ENCODE data around the gene HLF. TPM values are rescaled to one million over a fixed set of nuclear protein-coding genes. Genes with fewer than 3 reads are reported as not detected.

The HLF gene
- total RNA-seq, 1 donor from 2014 or later = 33.7 TPM

DNA sequence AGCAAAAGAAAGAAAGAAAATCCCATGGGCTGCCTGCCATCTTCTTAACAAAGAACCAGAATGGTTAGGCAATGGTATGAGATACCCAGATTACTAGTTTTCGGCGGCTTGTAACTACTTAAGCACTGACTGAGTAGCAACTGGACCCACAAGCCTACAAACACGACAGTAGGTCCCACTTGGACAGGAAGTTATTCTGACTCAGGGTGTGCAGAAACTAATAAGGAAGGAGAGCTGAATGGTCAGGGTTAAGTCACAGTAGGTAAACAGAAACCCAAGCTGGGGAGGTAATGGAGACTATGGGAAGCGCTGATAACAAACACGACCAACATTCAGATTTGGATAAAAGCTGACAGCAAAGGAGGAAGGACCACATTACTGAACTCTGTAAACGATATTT is 10.4 kb upstream of the HLF start:
- no peak for DNase-seq (ENCODE audit: low spot score)

DNA sequence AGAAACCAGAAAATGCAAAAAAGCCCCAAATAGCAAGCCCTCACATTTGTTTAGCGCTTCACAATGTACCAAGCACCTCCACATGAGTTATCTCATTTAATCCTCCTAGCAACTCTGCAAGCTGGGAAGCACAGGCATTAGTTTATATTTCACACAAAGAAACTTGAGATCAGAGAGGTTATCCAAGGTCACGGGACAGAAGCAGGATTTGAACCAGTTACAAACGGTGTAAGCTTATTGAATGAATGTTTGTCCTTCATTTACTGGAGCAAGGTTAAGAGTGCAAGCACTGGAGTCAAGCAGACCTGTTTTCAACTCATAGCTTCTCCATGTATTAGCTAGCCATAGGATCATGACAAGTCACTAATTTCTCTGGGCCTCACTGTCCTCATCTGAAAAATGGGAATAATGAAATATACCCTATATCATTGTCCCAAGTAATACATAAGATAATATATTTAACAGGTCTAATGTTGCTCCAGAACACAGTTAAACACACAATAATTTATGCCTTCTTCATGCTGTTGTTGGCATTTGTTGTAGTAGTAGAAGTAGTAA is 6.1 kb upstream of the HLF start:
- no peak for DNase-seq (ENCODE audit: low spot score)

DNA sequence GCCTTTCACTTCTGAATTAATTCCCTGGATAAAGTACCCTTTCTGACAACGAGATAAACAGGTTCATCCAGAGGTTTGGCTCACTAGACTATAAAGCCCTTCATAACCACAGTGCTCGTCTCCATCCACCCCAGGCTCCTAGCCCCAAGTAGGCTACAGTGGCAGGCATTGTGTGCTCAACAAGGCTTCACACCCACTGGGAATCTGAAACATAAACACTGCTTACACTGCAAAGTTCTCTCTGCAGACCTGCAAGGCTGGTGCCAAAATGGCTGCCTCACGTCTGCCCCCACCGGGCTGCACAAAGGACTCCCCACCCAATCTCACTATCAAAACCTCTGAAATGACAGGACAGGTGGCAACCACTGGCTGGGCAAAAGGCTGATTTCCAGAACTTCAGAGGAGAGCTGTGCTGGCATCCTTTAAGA is 5.1 kb upstream of the HLF start:
- no peak for DNase-seq (ENCODE audit: low spot score)

DNA sequence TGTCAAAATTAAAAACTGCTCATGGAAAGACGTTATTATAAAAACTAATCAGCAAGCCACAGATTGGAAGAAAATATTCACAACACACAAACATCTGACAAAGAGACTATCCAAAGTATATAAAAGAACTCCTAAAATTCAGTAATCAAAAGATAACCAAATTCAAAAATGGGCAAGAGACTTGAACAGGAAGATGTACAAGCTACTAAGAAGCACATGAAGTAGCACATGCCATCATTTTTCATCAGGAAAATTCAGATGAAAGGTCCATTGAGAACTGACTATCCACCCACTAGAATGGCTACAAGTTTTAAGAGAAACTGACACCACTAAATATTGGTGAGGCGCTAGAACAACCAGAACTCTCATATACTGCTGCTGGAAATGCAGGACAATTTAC is 3.4 kb upstream of the HLF start:
- no peak for DNase-seq (ENCODE audit: low spot score)

DNA sequence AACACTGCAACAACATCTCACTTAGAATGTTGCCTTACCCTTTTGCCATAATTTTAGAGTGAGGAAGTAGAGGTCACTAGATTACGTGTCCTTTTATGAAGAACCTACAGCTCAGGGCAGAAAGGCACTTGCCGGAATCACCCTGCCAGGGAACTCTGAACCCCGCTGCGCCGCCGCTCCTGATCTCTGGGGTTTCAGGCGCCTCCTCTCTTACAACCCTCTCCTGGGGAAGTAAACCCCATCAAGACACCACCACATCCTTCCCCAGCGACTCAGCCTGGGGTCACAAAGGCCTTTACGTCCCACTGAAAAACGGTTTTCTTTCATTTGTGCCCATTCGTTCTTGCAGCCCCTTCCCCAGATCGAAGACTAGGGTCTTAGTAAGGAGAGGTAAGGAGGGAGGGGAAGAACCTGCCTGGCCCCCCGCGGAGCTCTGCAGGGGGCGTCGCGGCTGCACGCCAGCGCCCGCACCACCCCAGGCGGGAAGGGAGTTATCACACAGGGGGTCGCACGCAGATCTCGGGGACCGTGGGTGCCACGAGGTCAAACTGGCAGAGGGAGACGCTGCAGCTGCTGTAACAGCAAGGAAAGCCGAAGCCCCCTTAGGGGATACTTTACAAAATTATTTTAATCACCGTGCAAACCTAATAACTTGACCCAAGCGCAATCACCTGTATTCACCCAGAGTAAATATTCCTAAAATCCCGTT is 1.0 kb upstream of the HLF start:
- DNase-seq (ENCODE audit: low spot score) = no peak

DNA sequence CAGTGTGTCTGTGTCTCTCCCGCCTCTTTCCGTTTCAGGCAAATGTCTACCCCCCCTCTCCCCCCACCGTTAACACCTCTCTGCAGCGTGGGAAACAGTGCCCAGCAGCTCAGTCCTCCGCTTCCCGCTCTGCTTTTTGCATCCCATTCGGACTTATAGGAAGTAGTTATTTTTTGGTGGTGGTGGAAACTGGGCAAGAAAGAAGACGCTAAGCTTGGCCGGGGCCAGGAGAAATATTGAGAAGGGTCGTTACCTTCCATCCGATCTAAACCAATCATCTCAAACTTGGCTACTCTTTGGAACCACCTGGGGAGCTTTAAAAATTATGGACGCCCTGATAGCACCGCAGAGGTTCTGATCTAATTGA is 499 bp upstream of the HLF start:
- no peak for DNase-seq (ENCODE audit: low spot score)

DNA sequence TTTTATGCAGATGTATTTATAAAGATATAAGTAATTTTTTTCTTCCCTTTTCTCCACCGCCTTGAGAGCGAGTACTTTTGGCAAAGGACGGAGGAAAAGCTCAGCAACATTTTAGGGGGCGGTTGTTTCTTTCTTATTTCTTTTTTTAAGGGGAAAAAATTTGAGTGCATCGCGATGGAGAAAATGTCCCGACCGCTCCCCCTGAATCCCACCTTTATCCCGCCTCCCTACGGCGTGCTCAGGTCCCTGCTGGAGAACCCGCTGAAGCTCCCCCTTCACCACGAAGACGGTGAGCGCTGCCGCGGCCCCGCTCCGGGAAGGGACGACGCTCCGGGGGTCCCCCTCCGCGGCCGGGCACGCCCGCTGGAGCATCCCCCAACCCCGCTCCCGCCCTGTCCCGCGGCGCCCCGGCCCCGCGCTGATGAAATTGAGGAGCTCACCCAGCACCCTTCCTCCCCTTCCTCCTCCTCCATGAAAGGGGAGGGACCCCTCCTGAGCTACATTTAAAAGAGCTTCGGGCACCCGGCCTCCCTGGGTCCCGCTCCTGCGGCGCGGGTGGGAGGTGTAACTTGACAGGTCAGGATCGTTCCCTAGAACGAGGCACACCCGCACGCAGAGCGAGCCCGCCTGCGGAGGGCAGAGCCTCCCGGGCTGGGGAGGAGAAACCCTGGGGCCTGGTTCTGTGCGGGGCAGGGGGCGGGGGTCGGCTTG is 706 bp downstream of the HLF start:
- no peak for DNase-seq (ENCODE audit: low spot score)

DNA sequence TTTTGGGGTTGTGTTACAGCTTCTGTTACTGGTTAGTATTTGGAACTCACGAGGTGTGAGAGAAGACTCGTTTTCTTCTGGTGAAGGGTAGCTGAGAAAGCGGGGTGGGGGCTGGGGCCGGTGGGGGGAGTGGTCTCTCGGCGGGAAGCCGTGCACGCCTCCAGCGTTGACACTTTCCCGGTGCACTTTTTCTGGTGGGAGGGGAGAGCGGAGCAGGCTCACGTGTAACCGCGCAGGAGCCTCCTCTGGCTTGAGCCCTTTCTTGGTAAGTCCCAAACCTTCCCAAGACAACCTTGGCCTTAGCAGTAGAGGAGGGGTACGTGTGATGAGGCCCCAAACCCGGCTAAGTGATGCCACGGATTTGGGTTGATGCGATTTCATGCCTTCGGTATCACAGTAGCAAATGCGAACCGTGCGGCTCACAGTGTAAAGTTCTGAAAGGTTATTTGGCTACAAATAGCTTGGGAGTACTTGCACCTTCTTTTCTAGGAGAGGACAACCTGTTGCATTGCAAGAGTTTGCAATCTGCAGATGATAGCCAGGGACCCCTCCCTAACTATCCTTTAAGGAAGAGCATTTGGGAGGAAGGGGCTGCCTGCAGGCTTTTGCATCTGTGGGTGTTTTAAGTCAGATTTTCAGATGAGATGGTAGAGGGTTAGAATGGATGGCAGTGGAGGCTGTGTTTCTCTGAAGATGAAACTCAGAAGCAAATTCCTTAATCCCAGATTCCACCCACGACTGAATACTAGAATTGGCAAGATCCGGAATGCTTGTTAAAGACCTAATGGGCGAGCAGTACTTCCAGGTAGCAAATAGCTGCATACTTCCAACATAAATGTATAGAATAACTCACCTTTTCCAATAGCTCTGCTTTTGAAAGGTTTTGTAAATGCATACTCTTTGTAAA is 1.5 kb downstream of the HLF start:
- DNase-seq (ENCODE audit: low spot score) = no peak

DNA sequence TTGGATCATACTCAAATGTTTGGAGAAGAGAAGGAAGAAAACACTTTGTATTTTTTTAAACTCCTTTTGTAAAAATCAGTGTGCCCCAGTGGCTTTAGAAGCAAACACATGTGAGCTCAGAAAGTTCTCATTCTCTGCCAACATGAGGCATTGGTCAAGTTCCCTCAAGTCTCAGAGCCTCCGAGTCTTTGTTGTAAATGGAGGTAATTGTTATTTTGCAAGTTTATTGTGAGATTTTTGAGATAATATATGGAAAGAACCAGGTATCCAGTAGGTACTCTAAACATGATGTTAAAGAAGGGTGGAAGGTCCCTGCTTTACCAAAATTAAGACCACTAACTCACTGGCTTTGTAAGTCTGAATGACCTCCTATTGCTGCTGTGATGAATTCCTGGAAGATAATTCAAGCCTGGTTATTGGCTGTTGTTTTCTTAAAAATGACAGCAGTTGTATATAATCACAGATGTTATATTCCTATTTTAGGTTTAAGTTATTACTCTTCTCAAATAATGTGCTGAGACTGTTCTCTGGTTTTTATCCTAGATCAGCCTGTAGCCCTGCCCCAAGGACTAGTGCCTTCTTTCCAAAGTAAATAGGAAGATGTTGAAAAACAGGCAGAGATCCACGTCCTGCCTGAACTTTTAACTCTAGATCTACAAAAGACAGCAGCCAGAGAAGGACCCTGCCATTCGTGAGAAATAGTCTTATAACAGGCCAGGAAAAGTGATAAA is 2.4 kb downstream of the HLF start:
- DNase-seq (ENCODE audit: low spot score) = peak; percentile 34

DNA sequence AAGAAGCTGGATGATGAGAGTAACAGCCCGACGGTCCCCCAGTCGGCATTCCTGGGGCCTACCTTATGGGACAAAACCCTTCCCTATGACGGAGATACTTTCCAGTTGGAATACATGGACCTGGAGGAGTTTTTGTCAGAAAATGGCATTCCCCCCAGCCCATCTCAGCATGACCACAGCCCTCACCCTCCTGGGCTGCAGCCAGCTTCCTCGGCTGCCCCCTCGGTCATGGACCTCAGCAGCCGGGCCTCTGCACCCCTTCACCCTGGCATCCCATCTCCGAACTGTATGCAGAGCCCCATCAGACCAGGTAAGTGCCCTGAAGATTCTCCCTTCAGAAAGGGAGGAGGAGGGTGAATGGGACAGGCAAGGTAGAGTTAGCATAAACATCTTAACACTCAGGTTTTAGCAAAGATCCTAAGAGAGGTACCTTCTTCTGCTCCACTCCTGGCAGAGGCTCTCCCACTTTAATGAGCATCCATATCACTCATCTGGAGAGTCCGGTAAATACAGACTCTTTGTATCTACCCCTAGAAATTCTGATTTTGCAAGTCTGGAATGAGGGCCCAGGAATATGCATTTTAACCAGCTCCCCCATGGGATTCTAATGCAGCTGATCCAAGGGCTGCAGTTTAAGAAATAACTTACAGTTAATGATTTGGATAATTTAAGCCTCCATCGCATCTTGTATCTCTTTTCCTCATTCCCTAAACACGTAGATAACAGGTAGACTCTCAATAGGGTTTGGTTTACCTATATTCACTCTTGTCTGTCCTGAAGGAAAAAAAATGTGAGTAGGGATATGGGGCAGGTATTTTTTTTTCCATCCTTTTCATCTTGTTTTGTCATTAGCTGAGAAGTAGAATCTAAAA is 3.3 kb downstream of the HLF start:
- DNase-seq (ENCODE audit: low spot score) = no peak

DNA sequence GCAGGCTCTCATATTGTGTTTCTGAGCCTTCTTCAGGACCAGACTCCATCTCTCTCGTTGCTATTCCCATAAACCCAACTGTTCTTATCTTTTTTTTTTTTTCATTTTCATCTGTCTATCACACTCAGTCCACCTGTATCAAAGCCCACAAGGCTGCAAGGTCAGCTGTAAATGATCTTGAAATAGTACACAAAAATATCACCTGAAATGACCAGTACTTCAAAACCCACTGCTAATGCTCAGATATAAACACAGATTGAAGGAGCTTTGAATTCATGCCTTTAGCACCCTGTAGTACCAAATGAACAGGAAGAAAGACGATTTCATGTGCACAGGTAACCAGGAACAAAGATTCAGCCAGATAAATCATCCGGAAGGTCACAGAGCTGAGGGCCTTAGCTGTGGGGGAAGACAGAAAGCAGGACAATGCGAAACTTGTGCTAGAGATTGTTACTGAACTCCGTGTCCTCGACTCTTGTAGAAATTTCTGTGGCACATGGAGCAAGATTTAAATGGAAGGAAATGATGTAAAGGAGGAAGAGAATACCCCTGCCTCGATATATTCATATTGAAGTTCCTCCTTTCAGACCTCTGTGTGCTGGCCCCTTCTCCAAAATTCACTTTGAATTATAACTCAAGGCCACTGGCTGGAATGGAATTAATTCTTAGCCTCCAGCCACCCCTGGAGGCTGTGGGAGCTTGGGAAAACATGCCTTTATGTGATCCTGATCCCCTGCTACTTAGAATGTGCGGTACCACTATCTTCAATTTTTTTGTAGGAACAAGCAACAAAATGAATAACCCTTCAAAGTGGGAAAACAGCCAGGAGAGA is 4.1 kb downstream of the HLF start:
- no peak for DNase-seq (ENCODE audit: low spot score)

DNA sequence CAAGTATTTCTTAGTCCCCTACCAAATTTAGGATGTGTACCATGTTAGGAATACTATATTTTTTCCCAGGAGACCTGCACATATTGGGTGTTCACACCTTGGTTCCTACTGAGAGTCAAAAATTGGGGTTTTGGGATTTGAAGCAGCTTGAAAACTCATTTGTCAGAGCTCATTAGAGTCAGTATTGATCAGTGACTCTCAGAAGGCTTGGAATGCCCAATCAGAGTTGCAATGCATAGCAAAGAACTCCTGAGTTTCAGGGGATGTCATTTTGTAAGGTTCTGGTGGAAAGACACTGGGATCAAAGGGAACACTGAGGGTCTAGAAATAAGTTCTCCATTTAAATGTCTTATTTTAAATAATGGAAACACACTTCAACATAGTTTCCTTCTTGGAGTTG is 5.1 kb downstream of the HLF start:
- DNase-seq (ENCODE audit: low spot score) = no peak

DNA sequence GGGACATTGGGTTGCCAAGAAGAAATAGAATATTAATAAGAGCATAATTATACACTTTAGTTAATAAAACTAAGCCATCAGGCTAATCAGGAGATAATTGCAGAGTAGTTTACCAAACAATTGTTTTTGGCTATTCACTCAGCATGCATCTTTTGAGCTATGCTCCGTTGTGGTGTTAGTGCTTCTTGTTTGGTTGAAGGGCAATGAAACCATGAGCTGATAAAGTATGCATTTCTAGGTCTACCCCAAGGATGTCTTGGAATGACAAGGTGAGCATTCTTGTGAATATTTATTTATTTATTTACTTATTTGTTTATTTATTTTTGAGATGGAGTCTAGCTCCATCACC is 6.4 kb downstream of the HLF start:
- DNase-seq (ENCODE audit: low spot score) = no peak

DNA sequence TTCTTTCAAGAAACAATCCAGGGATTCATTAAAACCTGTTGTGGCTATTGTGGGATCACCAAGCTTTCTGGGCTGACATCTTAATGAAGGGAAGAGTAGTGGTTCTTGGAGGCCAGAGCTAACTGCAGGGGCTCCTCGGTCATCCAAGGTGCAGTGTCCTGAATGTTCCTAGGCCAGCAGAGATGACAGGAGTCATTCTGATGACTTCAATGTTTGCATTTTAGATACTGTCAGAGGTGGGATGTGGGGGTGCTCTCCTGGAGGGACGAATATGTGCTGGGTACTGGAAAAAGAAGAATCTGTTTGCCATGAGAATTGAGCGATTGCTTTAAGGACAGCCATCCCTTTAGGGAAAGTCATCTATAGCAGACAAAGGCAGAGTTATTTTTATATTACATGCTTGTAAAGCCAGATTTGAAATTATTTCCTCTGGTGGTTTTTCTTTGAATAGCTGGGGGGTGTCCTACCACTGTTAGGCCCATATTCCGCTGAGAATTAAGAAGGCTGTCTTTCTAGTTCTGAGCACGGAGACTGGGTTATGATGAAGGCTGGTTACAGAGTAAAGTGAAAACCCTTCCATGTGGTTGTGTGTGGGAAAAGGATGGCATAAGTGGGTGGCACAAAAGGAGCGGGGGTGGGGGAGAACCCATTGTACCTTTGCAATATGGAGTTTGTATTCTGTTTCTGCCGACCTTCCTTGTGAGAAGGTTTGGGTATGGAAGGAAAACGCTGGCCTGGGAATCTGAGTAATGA is 7.4 kb downstream of the HLF start:
- DNase-seq (ENCODE audit: low spot score) = no peak

DNA sequence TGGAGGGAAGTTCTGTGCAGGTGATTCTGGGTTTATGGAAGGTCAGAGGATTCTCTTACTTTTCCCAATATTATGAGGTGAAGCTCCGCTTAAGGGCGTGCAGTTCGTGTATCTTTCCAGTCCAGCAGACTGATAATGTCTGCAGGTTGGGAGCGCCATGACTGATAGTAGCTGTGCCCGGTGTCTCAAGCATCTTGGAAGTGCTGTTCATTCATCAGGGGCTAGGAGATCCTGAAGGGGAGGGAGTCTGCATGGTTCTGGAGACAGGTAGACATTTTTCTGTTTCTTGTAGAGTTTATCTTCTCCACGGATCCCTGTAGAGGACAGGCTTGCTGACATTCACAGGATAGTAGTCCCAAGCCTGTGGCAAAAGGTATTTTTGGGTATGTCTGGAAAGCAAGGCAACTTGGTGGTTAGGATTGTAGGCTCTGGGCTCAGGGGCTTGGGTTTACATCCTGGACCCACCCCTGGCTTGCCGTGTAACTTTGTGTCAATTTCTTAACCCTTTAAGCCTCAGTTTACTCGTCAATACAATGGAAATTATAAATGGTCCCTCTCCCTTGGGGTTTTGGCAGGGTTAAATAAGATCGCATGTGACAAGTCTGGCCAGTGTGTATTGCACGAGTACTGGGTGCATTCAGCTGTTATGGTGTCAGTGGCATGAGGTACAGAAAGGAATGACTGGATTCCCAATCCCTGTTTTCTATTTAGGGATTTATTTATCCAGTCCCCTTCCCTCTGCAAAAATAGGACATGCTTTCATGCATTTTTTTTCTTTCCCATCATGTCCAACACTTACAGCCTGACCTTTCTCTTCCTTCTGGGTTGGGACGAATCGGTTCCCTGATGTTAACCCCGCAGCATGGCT is 8.2 kb downstream of the HLF start:
- DNase-seq (ENCODE audit: low spot score) = no peak

DNA sequence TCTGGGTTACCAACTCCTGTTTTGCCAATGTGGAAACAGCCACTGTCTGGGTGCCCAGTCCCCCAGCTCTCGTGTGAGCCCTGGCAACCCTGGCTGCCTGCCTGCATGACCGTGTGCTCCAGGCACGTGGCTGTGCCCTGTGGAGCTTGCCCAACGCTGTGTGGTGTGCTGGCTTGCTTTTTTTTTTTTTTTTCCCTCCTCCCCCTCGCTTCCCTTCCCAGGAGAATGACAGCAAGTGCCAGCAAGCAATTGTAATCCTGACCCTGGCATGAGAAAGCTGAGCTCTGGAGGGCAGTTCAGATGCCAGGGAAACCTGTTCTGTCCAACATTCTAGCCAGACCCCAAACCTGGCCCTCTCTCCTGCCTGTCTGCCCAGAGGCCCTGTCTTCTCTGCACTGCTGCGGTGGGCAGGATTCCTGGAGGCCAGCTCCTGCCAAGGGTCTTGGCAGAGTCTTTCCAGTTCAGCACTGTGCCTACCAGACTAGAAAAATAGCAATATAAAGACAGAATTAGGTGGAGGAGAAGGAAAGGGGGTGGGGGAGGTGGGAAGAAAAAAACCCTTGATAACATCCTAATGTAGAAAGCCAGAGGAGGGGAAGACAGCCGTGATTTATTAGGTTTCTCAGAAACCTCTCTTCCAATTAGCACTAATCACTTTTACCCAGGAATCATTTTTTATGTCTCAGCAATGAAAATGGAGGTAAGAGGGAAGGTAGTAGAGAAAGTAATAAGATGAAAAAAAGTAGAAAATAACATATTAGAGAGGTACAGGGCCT is 9.0 kb downstream of the HLF start:
- no peak for DNase-seq (ENCODE audit: low spot score)

Data from umbilical cord (tissue), 2 donors.